Parathyroid adenoma (tissue), 2 donors: Measurements from ENCODE around the gene NPAS3.

Experiments used
- H2AFZ ChIP-seq: fragments of 300-600 bp; sonication (generic); one replicate; pipeline ENCODE4 v1.7.0; 2017; ENCODE audit warnings: antibody characterized with exemption, mild to moderate bottlenecking
- H3K27ac ChIP-seq: fragments of 300-600 bp; sonication (generic); one replicate; pipeline ENCODE4 v1.7.0; 2017
- H3K27me3 ChIP-seq: fragments of 300-600 bp; sonication (generic); one replicate; pipeline ENCODE4 v1.7.0; 2017; ENCODE audit warnings: low read length; ENCODE audit not compliant: control insufficient read depth, insufficient read depth
- H3K36me3 ChIP-seq: fragments of 300-600 bp; sonication (generic); one replicate; pipeline ENCODE4 v1.7.0; 2017; ENCODE audit warnings: low read length; ENCODE audit not compliant: control insufficient read depth, insufficient read depth
- H3K4me1 ChIP-seq: fragments of 300-600 bp; sonication (generic); one replicate; pipeline ENCODE4 v1.7.0; 2017; ENCODE audit warnings: control low read depth
- H3K4me2 ChIP-seq: fragments of 300-600 bp; sonication (generic); one replicate; pipeline ENCODE4 v1.7.0; 2017; ENCODE audit warnings: low read length
- H3K4me3 ChIP-seq: fragments of 300-600 bp; sonication (generic); one replicate; pipeline ENCODE4 v1.7.0; 2017; ENCODE audit warnings: low read depth, low read length
- H3K79me2 ChIP-seq: fragments of 300-600 bp; sonication (generic); one replicate; pipeline ENCODE4 v1.7.0; 2017; ENCODE audit warnings: control low read depth
- H3K9ac ChIP-seq: fragments of 300-600 bp; sonication (generic); one replicate; pipeline ENCODE4 v1.7.0; 2017; ENCODE audit warnings: mild to moderate bottlenecking
- H3K9me3 ChIP-seq: fragments of 300-600 bp; sonication (generic); one replicate; pipeline ENCODE4 v1.7.0; 2017; ENCODE audit warnings: low read length; ENCODE audit not compliant: control insufficient read depth
- TF ChIP-seq, protein P1 (sequence below): fragments of 300-600 bp; sonication (generic); IDR thresholded peaks from one replicate; pipeline ENCODE4 v1.7.0; 2017; ENCODE audit warnings: antibody characterized with exemption, mild to moderate bottlenecking
- donor health status: primary hyperparathyroidism.

Gene NPAS3

GRCh38 chr14:33755358-33755757, 816.7 kb downstream of the NPAS3 start:
- Histone ChIP-seq H3K27ac (no peak overlapping the region), H3K4me3 (no peak overlapping the region), H3K36me3 (no peaks in the 10 kb centered on the region), H2AFZ (no peak overlapping the region), H3K9ac (no peak overlapping the region), H3K27me3 (no peaks in the 10 kb centered on the region), H3K4me1 (no peaks in the 10 kb centered on the region), H3K79me2 (no peaks in the 10 kb centered on the region), H3K4me2 (no peak overlapping the region), H3K9me3 (peaks cover 2% of the 10 kb centered on the region)
- TF ChIP-seq, protein P1, sequence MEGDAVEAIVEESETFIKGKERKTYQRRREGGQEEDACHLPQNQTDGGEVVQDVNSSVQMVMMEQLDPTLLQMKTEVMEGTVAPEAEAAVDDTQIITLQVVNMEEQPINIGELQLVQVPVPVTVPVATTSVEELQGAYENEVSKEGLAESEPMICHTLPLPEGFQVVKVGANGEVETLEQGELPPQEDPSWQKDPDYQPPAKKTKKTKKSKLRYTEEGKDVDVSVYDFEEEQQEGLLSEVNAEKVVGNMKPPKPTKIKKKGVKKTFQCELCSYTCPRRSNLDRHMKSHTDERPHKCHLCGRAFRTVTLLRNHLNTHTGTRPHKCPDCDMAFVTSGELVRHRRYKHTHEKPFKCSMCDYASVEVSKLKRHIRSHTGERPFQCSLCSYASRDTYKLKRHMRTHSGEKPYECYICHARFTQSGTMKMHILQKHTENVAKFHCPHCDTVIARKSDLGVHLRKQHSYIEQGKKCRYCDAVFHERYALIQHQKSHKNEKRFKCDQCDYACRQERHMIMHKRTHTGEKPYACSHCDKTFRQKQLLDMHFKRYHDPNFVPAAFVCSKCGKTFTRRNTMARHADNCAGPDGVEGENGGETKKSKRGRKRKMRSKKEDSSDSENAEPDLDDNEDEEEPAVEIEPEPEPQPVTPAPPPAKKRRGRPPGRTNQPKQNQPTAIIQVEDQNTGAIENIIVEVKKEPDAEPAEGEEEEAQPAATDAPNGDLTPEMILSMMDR = no peak

GRCh38 chr14:33756833-33757232, 818.2 kb downstream of the NPAS3 start:
- Histone ChIP-seq H2AFZ (no peak overlapping the region), H3K9ac (no peak overlapping the region), H3K4me2 (no peak overlapping the region), H3K4me1 (no peaks in the 10 kb centered on the region), H3K27ac (no peak overlapping the region), H3K36me3 (no peaks in the 10 kb centered on the region), H3K9me3 (peaks cover 2% of the 10 kb centered on the region), H3K4me3 (no peak overlapping the region), H3K27me3 (no peaks in the 10 kb centered on the region), H3K79me2 (no peaks in the 10 kb centered on the region)
- TF ChIP-seq, protein P1 = no peak

DNA sequence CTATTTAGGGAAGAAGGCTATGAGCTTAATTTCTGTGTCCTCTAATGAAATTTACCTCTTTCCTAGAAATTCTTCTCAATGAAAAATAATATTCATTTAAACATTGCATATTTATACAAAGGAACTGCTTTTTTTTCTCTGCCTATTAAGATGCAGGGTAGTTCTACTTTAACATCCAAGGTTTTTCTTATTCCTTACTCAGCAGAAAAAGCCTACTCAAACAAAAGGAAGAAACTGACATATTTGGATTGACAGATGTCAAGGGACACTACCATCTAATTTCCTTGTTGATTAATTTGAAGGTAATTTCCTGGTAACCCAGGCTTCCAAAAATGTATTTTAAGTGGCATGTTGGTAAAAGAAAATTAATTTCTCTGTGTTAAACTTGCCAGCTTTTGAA, 819.9 kb downstream of the NPAS3 start:
- Histone ChIP-seq H3K27ac (no peak overlapping the region), H3K9ac (no peak overlapping the region), H3K27me3 (no peaks in the 10 kb centered on the region), H2AFZ (no peak overlapping the region), H3K79me2 (no peaks in the 10 kb centered on the region), H3K4me2 (no peak overlapping the region), H3K36me3 (no peaks in the 10 kb centered on the region), H3K4me3 (no peak overlapping the region), H3K4me1 (no peaks in the 10 kb centered on the region), H3K9me3 (peaks cover 2% of the 10 kb centered on the region)
- TF ChIP-seq, protein P1 = no peak

- TF ChIP-seq, protein P1 = no peak
- Histone ChIP-seq H3K4me3 (no peak overlapping the region), H3K9ac (no peak overlapping the region), H2AFZ (no peak overlapping the region), H3K79me2 (no peaks in the 10 kb centered on the region), H3K4me1 (no peaks in the 10 kb centered on the region), H3K4me2 (no peak overlapping the region), H3K36me3 (no peaks in the 10 kb centered on the region), H3K27ac (no peak overlapping the region), H3K9me3 (no peaks in the 10 kb centered on the region), H3K27me3 (no peaks in the 10 kb centered on the region)
These were observed 823.6 kb downstream of the NPAS3 start for GRCh38 chr14:33762161-33762851.
